Activated CD4-positive, alpha-beta memory T cell treated with anti-CD3 and anti-CD28 coated beads, Interleukin-2, amount 10 ng/mL, durations not matched to agents 7 days and 5 days (primary cell): Measurements from ENCODE around the gene TRAPPC10. TPM values are rescaled to one million over a fixed set of nuclear protein-coding genes. Genes with fewer than 3 reads are reported as not detected.
A peak's percentile ranks its signal among the peaks of the same experiment; 100 is the strongest.

ENCODE experiments used
- CTCF ChIA-PET: fragments of 350-600 bp; sonication (Branson Sonifier 250); formaldehyde crosslinking; loops from one replicate; lab custom pipeline; 2021; ENCODE audit warnings: antibody characterized with exemption, inconsistent platforms; lab: Charles Lee
- POLR2A ChIA-PET: fragments of 350-600 bp; sonication (Branson Sonifier 250); formaldehyde crosslinking; loops from one replicate; lab custom pipeline; 2021; ENCODE audit warnings: antibody characterized with exemption; lab: Charles Lee
- DNase-seq: peaks from one replicate; pipeline ENCODE4 v3.0.0-alpha.2; 2020
- H3K27ac Mint-ChIP-seq: one replicate; pipeline ENCODE4 v1.8.0; 2021; ENCODE audit warnings: mild to moderate bottlenecking, mixed read lengths
- H3K27me3 Mint-ChIP-seq: one replicate; pipeline ENCODE4 v1.8.0; 2021; ENCODE audit warnings: mixed read lengths
- H3K36me3 Mint-ChIP-seq: one replicate; pipeline ENCODE4 v1.8.0; 2021; ENCODE audit warnings: low read depth, mixed read lengths
- H3K4me1 Mint-ChIP-seq: one replicate; pipeline ENCODE4 v1.8.0; 2021; ENCODE audit warnings: mixed read lengths
- H3K4me3 Mint-ChIP-seq: one replicate; pipeline ENCODE4 v1.8.0; 2021; ENCODE audit warnings: mild to moderate bottlenecking, mixed read lengths
- H3K9me3 Mint-ChIP-seq: one replicate; pipeline ENCODE4 v1.8.0; 2021; ENCODE audit warnings: mixed read lengths
- total RNA-seq, 2 experiments: library from RNA; stranded (reverse); gene quantifications; one replicate each; pipeline ENCODE4 v1.2.3, GENCODE V29; 2021

TRAPPC10 gene
- total RNA-seq, 2 experiments from 2014 or later, result 76.0 to 76.5 TPM

- H3K9me3 Mint-ChIP-seq, result no peaks in the 10 kb centered on the region
- peak; percentile 90 for DNase-seq
Measured at GRCh38 chr21:44012474-44013379, 618 bp downstream of the TRAPPC10 start.

GRCh38 chr21:44013380-44014088 is 1.4 kb downstream of the TRAPPC10 start:
- peak overlapping the region; percentile 95 for H3K27ac Mint-ChIP-seq
- ChIA-PET CTCF (interaction anchor here (1.0 to 1.8 kb wide), 6 partner anchors 10 to 70 kb away, joined by 3 to 7 read pairs (median 4); no protein-coding TSS in a partner anchor), POLR2A (interaction anchor here (0.8 to 5.3 kb wide), 15 partner anchors 10 to 340 kb away, joined by 3 to 71 read pairs (median 5); partner anchors contain the start of genes RRP1 and TRPM2)
- H3K36me3 Mint-ChIP-seq, result peaks cover 32% of the 10 kb centered on the region
- peaks cover 57% of the 10 kb centered on the region for H3K4me1 Mint-ChIP-seq
- peak; percentile 35 for DNase-seq
- no peaks in the 10 kb centered on the region for H3K9me3 Mint-ChIP-seq
- H3K4me3 Mint-ChIP-seq, result peak overlapping the region; percentile 96
- no peaks in the 10 kb centered on the region for H3K27me3 Mint-ChIP-seq

More at GRCh38 chr21:44012474-44013379, 618 bp downstream of the TRAPPC10 start:
- peak overlapping the region; percentile 96 for H3K4me3 Mint-ChIP-seq
- no peaks in the 10 kb centered on the region for H3K27me3 Mint-ChIP-seq
- peak overlapping the region; percentile 95 for H3K27ac Mint-ChIP-seq
- ChIA-PET CTCF (interaction anchor here (1.0 to 1.8 kb wide), 5 partner anchors 11 to 71 kb away, joined by 3 to 7 read pairs (median 4); no protein-coding TSS in a partner anchor), POLR2A (interaction anchor here (0.7 to 5.3 kb wide), 22 partner anchors 11 to 444 kb away, joined by 3 to 71 read pairs (median 4); partner anchors contain the start of genes RRP1 and TRPM2)
- peaks cover 28% of the 10 kb centered on the region for H3K36me3 Mint-ChIP-seq
- H3K4me1 Mint-ChIP-seq, result peaks cover 51% of the 10 kb centered on the region

GRCh38 chr21:44017601-44018000 is 5.5 kb downstream of the TRAPPC10 start:
- Mint-ChIP-seq H3K9me3 (no peaks in the 10 kb centered on the region), H3K27me3 (no peaks in the 10 kb centered on the region), H3K4me3 (no peak overlapping the region), H3K4me1 (peaks cover 79% of the 10 kb centered on the region), H3K36me3 (peaks cover 27% of the 10 kb centered on the region), H3K27ac (no peak overlapping the region)
- POLR2A ChIA-PET, result no interaction called here
- CTCF ChIA-PET, result interaction anchor here (1.4 kb wide), 1 partner anchor 280 kb away, joined by 3 read pairs; no protein-coding TSS in a partner anchor
- no peak for DNase-seq

- Mint-ChIP-seq H3K4me3 (no peak overlapping the region), H3K4me1 (peaks cover 81% of the 10 kb centered on the region), H3K36me3 (peaks cover 27% of the 10 kb centered on the region), H3K9me3 (no peaks in the 10 kb centered on the region), H3K27ac (no peak overlapping the region), H3K27me3 (no peaks in the 10 kb centered on the region)
- DNase-seq, result no peak
- ChIA-PET POLR2A (no interaction called here), CTCF (no interaction called here)
Measured at GRCh38 chr21:44018127-44018526, 6.0 kb downstream of the TRAPPC10 start.

GRCh38 chr21:44018813-44019567 is 6.9 kb downstream of the TRAPPC10 start:
- Mint-ChIP-seq H3K4me3 (no peak overlapping the region), H3K27ac (peak overlapping the region; percentile 44), H3K9me3 (no peaks in the 10 kb centered on the region), H3K27me3 (no peaks in the 10 kb centered on the region), H3K36me3 (peaks cover 27% of the 10 kb centered on the region), H3K4me1 (peaks cover 81% of the 10 kb centered on the region)
- POLR2A ChIA-PET, result interaction anchor here (0.7 to 1.2 kb wide), 4 partner anchors 9 to 65 kb away, joined by 3 to 4 read pairs (median 3); no protein-coding TSS in a partner anchor
- DNase-seq, result no peak
- CTCF ChIA-PET, result no interaction called here

GRCh38 chr21:44019568-44019958 is 7.5 kb downstream of the TRAPPC10 start:
- H3K4me1 Mint-ChIP-seq, result peaks cover 80% of the 10 kb centered on the region
- CTCF ChIA-PET, result no interaction called here
- no peak overlapping the region for H3K4me3 Mint-ChIP-seq
- POLR2A ChIA-PET, result interaction anchor here (0.7 to 1.2 kb wide), 4 partner anchors 9 to 64 kb away, joined by 3 to 4 read pairs (median 3); no protein-coding TSS in a partner anchor
- H3K36me3 Mint-ChIP-seq, result peaks cover 23% of the 10 kb centered on the region
- no peaks in the 10 kb centered on the region for H3K27me3 Mint-ChIP-seq
- H3K27ac Mint-ChIP-seq, result peak overlapping the region; percentile 44
- H3K9me3 Mint-ChIP-seq, result no peaks in the 10 kb centered on the region
- no peak for DNase-seq

- Mint-ChIP-seq H3K4me1 (peaks cover 81% of the 10 kb centered on the region), H3K9me3 (no peaks in the 10 kb centered on the region), H3K36me3 (peaks cover 20% of the 10 kb centered on the region), H3K27ac (no peak overlapping the region), H3K27me3 (no peaks in the 10 kb centered on the region), H3K4me3 (no peak overlapping the region)
- no peak for DNase-seq
- ChIA-PET CTCF (no interaction called here), POLR2A (interaction anchor here (1.0 to 1.6 kb wide), 3 partner anchors 10 to 63 kb away, joined by 3 to 5 read pairs (median 3); no protein-coding TSS in a partner anchor)
Measured at GRCh38 chr21:44020551-44020950, 8.4 kb downstream of the TRAPPC10 start.

- ChIA-PET POLR2A (interaction anchor here (1.0 to 1.6 kb wide), 3 partner anchors 10 to 63 kb away, joined by 3 to 5 read pairs (median 3); no protein-coding TSS in a partner anchor), CTCF (no interaction called here)
- no peaks in the 10 kb centered on the region for H3K9me3 Mint-ChIP-seq
- DNase-seq, result no peak
- no peak overlapping the region for H3K4me3 Mint-ChIP-seq
- peaks cover 83% of the 10 kb centered on the region for H3K4me1 Mint-ChIP-seq
- H3K27ac Mint-ChIP-seq, result peak overlapping the region; percentile 16
- no peaks in the 10 kb centered on the region for H3K27me3 Mint-ChIP-seq
- H3K36me3 Mint-ChIP-seq, result peaks cover 22% of the 10 kb centered on the region
Measured at GRCh38 chr21:44021064-44021463, 9.0 kb downstream of the TRAPPC10 start.

- H3K36me3 Mint-ChIP-seq, result peaks cover 31% of the 10 kb centered on the region
- peaks cover 69% of the 10 kb centered on the region for H3K4me1 Mint-ChIP-seq
- H3K27ac Mint-ChIP-seq, result no peak overlapping the region
- DNase-seq, result no peak
- CTCF ChIA-PET, result interaction anchor here (0.8 to 1.2 kb wide), 2 partner anchors 10 to 11 kb away, joined by 4 read pairs; no protein-coding TSS in a partner anchor
- no peaks in the 10 kb centered on the region for H3K27me3 Mint-ChIP-seq
- H3K9me3 Mint-ChIP-seq, result peaks cover 4% of the 10 kb centered on the region
- no peak overlapping the region for H3K4me3 Mint-ChIP-seq
- POLR2A ChIA-PET, result interaction anchor here (0.6 to 3.0 kb wide), 2 partner anchors 10 to 49 kb away, joined by 3 to 16 read pairs; partner anchors contain the start of gene TRAPPC10
Measured at GRCh38 chr21:44024257-44024656, 12.1 kb downstream of the TRAPPC10 start.

GRCh38 chr21:44024887-44025353 is 12.8 kb downstream of the TRAPPC10 start:
- DNase-seq, result no peak
- Mint-ChIP-seq H3K4me1 (peaks cover 65% of the 10 kb centered on the region), H3K9me3 (peaks cover 4% of the 10 kb centered on the region), H3K36me3 (peaks cover 31% of the 10 kb centered on the region), H3K27me3 (no peaks in the 10 kb centered on the region), H3K27ac (no peak overlapping the region), H3K4me3 (no peak overlapping the region)
- ChIA-PET POLR2A (interaction anchor here (3.0 kb wide), 1 partner anchor 11 kb away, joined by 16 read pairs; the partner anchor contains the start of gene TRAPPC10), CTCF (interaction anchor here (1.2 kb wide), 1 partner anchor 11 kb away, joined by 4 read pairs; no protein-coding TSS in a partner anchor)

GRCh38 chr21:44027607-44028286 is 15.6 kb downstream of the TRAPPC10 start:
- peaks cover 4% of the 10 kb centered on the region for H3K9me3 Mint-ChIP-seq
- H3K4me1 Mint-ChIP-seq, result peaks cover 51% of the 10 kb centered on the region
- no peak for DNase-seq
- peaks cover 35% of the 10 kb centered on the region for H3K36me3 Mint-ChIP-seq
- H3K27ac Mint-ChIP-seq, result no peak overlapping the region
- H3K27me3 Mint-ChIP-seq, result no peaks in the 10 kb centered on the region
- ChIA-PET CTCF (no interaction called here), POLR2A (interaction anchor here (1.0 kb wide), 1 partner anchor 8 kb away, joined by 3 read pairs; no protein-coding TSS in a partner anchor)
- H3K4me3 Mint-ChIP-seq, result no peak overlapping the region
